Fibroblast of lung (primary cell): ENCODE measurements around the gene SLC8A2. TPM values are rescaled to one million over a fixed set of nuclear protein-coding genes. Genes with fewer than 3 reads are reported as not detected.

Source experiments
- DNase-seq, 2 donors: peaks; one replicate each; pipeline versions ENCODE4 v3.0.0 to v3.0.0-alpha.2; 2010; ENCODE audit warnings: low read depth in 2 of 2
- H2AFZ ChIP-seq: 2 replicates; pipeline ENCODE4 v1.5.1; 2012; ENCODE audit warnings: low read length, control low read depth, inconsistent platforms
- H3K27ac ChIP-seq: 2 replicates; pipeline ENCODE4 v1.5.1; 2011; ENCODE audit warnings: low read length, control low read depth; ENCODE audit not compliant: insufficient read depth
- H3K27me3 ChIP-seq: 2 replicates; pipeline ENCODE4 v1.5.1; 2011; ENCODE audit warnings: mild to moderate bottlenecking, low read length; ENCODE audit not compliant: control insufficient read depth, insufficient read depth
- H3K36me3 ChIP-seq: 2 replicates; pipeline ENCODE4 v1.5.1; 2011; ENCODE audit warnings: low read length; ENCODE audit not compliant: control insufficient read depth, insufficient read depth
- H3K4me1 ChIP-seq: 2 replicates; pipeline ENCODE4 v1.5.1; 2011; ENCODE audit warnings: low read length; ENCODE audit not compliant: control insufficient read depth, insufficient read depth; ENCODE audit errors: extremely low read depth
- H3K4me2 ChIP-seq: 2 replicates; pipeline ENCODE4 v1.5.1; 2011; ENCODE audit warnings: low read length, control low read depth; ENCODE audit not compliant: insufficient read depth; ENCODE audit errors: extremely low read depth
- H3K4me3 ChIP-seq, 4 experiments: fragments of 200-600 bp in 1 of 4; sonication (generic) in 1 of 4; replicated peaks in 1 of 4; 2 replicates each; pipeline ENCODE4 v1.5.1; 2011 to 2016; ENCODE audit warnings: low read length in 4 of 4, low read depth in 3 of 4, mild to moderate bottlenecking in 3 of 4, control low read depth in 2 of 4, inconsistent platforms in 1 of 4, mixed read lengths in 1 of 4; ENCODE audit not compliant: insufficient read depth in 1 of 4; ENCODE audit errors: control extremely low read depth in 1 of 4
- H3K79me2 ChIP-seq: 2 replicates; pipeline ENCODE4 v1.5.1; 2012; ENCODE audit warnings: mild to moderate bottlenecking, low read length, inconsistent platforms; ENCODE audit not compliant: control insufficient read depth, insufficient read depth
- H3K9ac ChIP-seq: 2 replicates; pipeline ENCODE4 v1.5.1; 2011; ENCODE audit warnings: mild to moderate bottlenecking, low read length, control low read depth; ENCODE audit not compliant: insufficient read depth
- H3K9me3 ChIP-seq: 2 replicates; pipeline ENCODE4 v1.5.1; 2012; ENCODE audit warnings: low read depth, low read length; ENCODE audit not compliant: control insufficient read depth, insufficient read depth
- H4K20me1 ChIP-seq: 2 replicates; pipeline ENCODE4 v1.5.1; 2011; ENCODE audit warnings: low read length; ENCODE audit not compliant: control insufficient read depth, insufficient read depth; ENCODE audit errors: extremely low read depth
- CTCF ChIP-seq, 2 donors: IDR thresholded peaks in 1 of 2; conservative IDR thresholded peaks in 1 of 2; 1 replicate in 1 of 2; 2 replicates in 1 of 2; pipeline ENCODE4 v1.5.1; 2011 to 2012; ENCODE audit warnings: low read length in 2 of 2, control low read depth in 1 of 2, inconsistent platforms in 1 of 2, low read depth in 1 of 2, mild to moderate bottlenecking in 1 of 2
- EZH2 ChIP-seq: IDR thresholded peaks from 2 replicates; pipeline ENCODE4 v1.5.1; 2012; ENCODE audit warnings: low read length, control low read depth, mild to moderate bottlenecking; ENCODE audit errors: missing control alignments
- polyA plus RNA-seq, 2 donors: library from polyadenylated mRNA; depleted of rRNA in 1 of 2; stranded (reverse) in 1 of 2; unstranded in 1 of 2; fragments of >200 nt; gene quantifications; 2 replicates each; pipeline ENCODE4 v1.2.1, GENCODE V29; 2011 to 2012; ENCODE audit warnings: missing spikeins in 1 of 2
- total RNA-seq: library from RNA; depleted of rRNA; stranded (reverse); fragments of >200 nt; gene quantifications from 2 replicates; pipeline ENCODE4 v1.2.1, GENCODE V29; 2014

Gene SLC8A2
- total and polyA plus RNA-seq, 2 donors (not counting 1 experiment from before 2014, with no cell fraction given), result under 0.01 TPM; not detected in 1

- Histone ChIP-seq H3K9ac (no peak overlapping the region), H3K4me1 (peaks cover 5% of the 10 kb centered on the region), H3K4me3 (no peak overlapping the region), H3K4me2 (no peak overlapping the region), H3K9me3 (no peaks in the 10 kb centered on the region), H3K27ac (no peak overlapping the region), H4K20me1 (no peaks in the 10 kb centered on the region), H3K27me3 (peaks cover 50% of the 10 kb centered on the region), H3K79me2 (no peaks in the 10 kb centered on the region), H2AFZ (no peak overlapping the region), H3K36me3 (no peaks in the 10 kb centered on the region)
- TF ChIP-seq EZH2, result no peak
- TF ChIP-seq CTCF (conservative IDR thresholded peaks at IDR 0.05 in 1 of 2, IDR thresholded peaks at IDR 0.05 in 1 of 2; ENCODE audit: low read depth in 1 of 2, low read length in 2 of 2), result no peak
- DNase-seq, result no peak
These were observed 51.9 kb downstream of the SLC8A2 start for GRCh38 chr19:47419789-47420188.

- Histone ChIP-seq H3K79me2 (no peaks in the 10 kb centered on the region), H3K4me2 (peak within 1 kb of the TSS; percentile 87), H3K27me3 (peaks cover 50% of the 10 kb centered on the region), H3K27ac (no peak within 1 kb of the TSS), H3K36me3 (peaks cover 4% of the 10 kb centered on the region), H2AFZ (no peak within 1 kb of the TSS), H3K4me1 (peaks cover 5% of the 10 kb centered on the region), H3K4me3 (peak within 1 kb of the TSS; percentile 28 to 75 (median 62)), H3K9ac (peak within 1 kb of the TSS; percentile 69), H4K20me1 (no peaks in the 10 kb centered on the region), H3K9me3 (no peaks in the 10 kb centered on the region)
- DNase-seq, result no peak
- TF ChIP-seq EZH2, result no peak
- no peak for TF ChIP-seq CTCF (conservative IDR thresholded peaks at IDR 0.05 in 1 of 2, IDR thresholded peaks at IDR 0.05 in 1 of 2; ENCODE audit: low read depth in 1 of 2, low read length in 2 of 2)
These were observed 52.5 kb downstream of the SLC8A2 start, which contains the start of gene MEIS3 for GRCh38 chr19:47419030-47419783. TSS of gene MEIS3 (minus strand) at chr19:47419527. CDS start at chr19:47419081, 446 bp downstream.

- Histone ChIP-seq H3K36me3 (peaks cover 4% of the 10 kb centered on the region), H3K27me3 (peaks cover 46% of the 10 kb centered on the region), H3K4me2 (peak overlapping the region; percentile 87), H3K9ac (peak overlapping the region; percentile 69), H3K4me3 (peak overlapping the region; percentile 28 to 75 (median 62)), H3K4me1 (peaks cover 5% of the 10 kb centered on the region), H3K79me2 (no peaks in the 10 kb centered on the region), H3K27ac (no peak overlapping the region), H3K9me3 (no peaks in the 10 kb centered on the region), H2AFZ (no peak overlapping the region), H4K20me1 (no peaks in the 10 kb centered on the region)
- DNase-seq, result no peak
- no peak for TF ChIP-seq EZH2
- TF ChIP-seq CTCF (conservative IDR thresholded peaks at IDR 0.05 in 1 of 2, IDR thresholded peaks at IDR 0.05 in 1 of 2; ENCODE audit: low read depth in 1 of 2, low read length in 2 of 2), result no peak
These were observed 53.0 kb downstream of the SLC8A2 start for GRCh38 chr19:47418692-47419029.
